Activated CD4-positive, alpha-beta T cell treated with anti-CD3 and anti-CD28 coated beads, Interleukin-2, amount 50 U/mL, for 1 hour (primary cell): ENCODE data around the gene NUP214.
A peak's percentile ranks its signal among the peaks of the same experiment; 100 is the strongest.
"Not testable (repeated sequence)": the region's sequence is repeated elsewhere in the genome, so short reads cannot be mapped to it uniquely, and the experiment has no call there.

Experiments
- DNase-seq: peaks from one replicate; pipeline ENCODE4 v3.0.0-alpha.2; 2020

Gene NUP214

GRCh38 chr9:131237931-131238401 lies 112.6 kb downstream of the NUP214 start:
- DNase-seq, result peak; percentile 82

GRCh38 chr9:131238402-131239021 lies 113.1 kb downstream of the NUP214 start:
- peak; percentile 24 for DNase-seq

- DNase-seq, result no peak
These were observed 114.0 kb downstream of the NUP214 start for GRCh38 chr9:131239161-131239975.

- DNase-seq, result no peak
These were observed 114.9 kb downstream of the NUP214 start for GRCh38 chr9:131240047-131240921.

- DNase-seq, result not testable (repeated sequence)
These were observed 118.9 kb downstream of the NUP214 start for GRCh38 chr9:131244331-131244730.

- no peak for DNase-seq
These were observed 121.2 kb downstream of the NUP214 start for GRCh38 chr9:131246618-131247017.

GRCh38 chr9:131252120-131252519 lies 126.7 kb downstream of the NUP214 start:
- no peak for DNase-seq

GRCh38 chr9:131253891-131254491 lies 128.6 kb downstream of the NUP214 start:
- no peak for DNase-seq

GRCh38 chr9:131254626-131255025 lies 129.2 kb downstream of the NUP214 start:
- DNase-seq, result no peak

GRCh38 chr9:131255676-131256197 lies 130.4 kb downstream of the NUP214 start:
- no peak for DNase-seq

- DNase-seq, result no peak
These were observed 132.1 kb downstream of the NUP214 start for GRCh38 chr9:131257266-131258025.

- no peak for DNase-seq
These were observed 132.8 kb downstream of the NUP214 start for GRCh38 chr9:131258186-131258585.

GRCh38 chr9:131258698-131259431 lies 133.5 kb downstream of the NUP214 start:
- DNase-seq, result no peak

GRCh38 chr9:131259432-131259898 lies 134.1 kb downstream of the NUP214 start:
- no peak for DNase-seq

GRCh38 chr9:131259916-131260597 lies 134.7 kb downstream of the NUP214 start:
- no peak for DNase-seq

- no peak for DNase-seq
These were observed 135.5 kb downstream of the NUP214 start for GRCh38 chr9:131260751-131261452.

GRCh38 chr9:131262327-131263032 lies 137.1 kb downstream of the NUP214 start:
- DNase-seq, result no peak

- DNase-seq, result not testable (repeated sequence)
These were observed 137.6 kb downstream of the NUP214 start for GRCh38 chr9:131263033-131263343.

GRCh38 chr9:131263701-131264100 lies 138.3 kb downstream of the NUP214 start:
- no peak for DNase-seq
